Measurements from ENCODE around the gene ITPRIPL2. TPM values are rescaled to one million over a fixed set of nuclear protein-coding genes. Genes with fewer than 3 reads are reported as not detected.

The ITPRIPL2 gene
- total RNA-seq, 6 experiments from 2014 or later, result 36.3 to 56.9 (median 43.1) TPM

GRCh38 chr16:19110537-19111360, 3.0 kb upstream of the ITPRIPL2 start:
- Mint-ChIP-seq H3K9me3 (no peaks in the 10 kb centered on the region), H3K36me3 (ENCODE audit: low read depth) (no peaks in the 10 kb centered on the region), H3K4me3 (no peak overlapping the region), H3K27me3 (ENCODE audit: insufficient read depth) (no peaks in the 10 kb centered on the region), H3K27ac (no peak overlapping the region), H3K4me1 (ENCODE audit: low read depth) (peaks cover 31% of the 10 kb centered on the region)
- DNase-seq, result no peak
- no peak for TF ChIP-seq CTCF (IDR thresholded peaks at IDR 0.05)

GRCh38 chr16:19112099-19112407, 1.7 kb upstream of the ITPRIPL2 start:
- TF ChIP-seq CTCF (IDR thresholded peaks at IDR 0.05), result no peak
- DNase-seq, result no peak
- Mint-ChIP-seq H3K4me3 (peak overlapping the region; percentile 15; the same call in 1 of the 2 replicates), H3K36me3 (ENCODE audit: low read depth) (peaks cover 5% of the 10 kb centered on the region; the same call in 1 of the 2 replicates), H3K4me1 (ENCODE audit: low read depth) (peaks cover 43% of the 10 kb centered on the region), H3K27me3 (ENCODE audit: insufficient read depth) (no peaks in the 10 kb centered on the region), H3K9me3 (no peaks in the 10 kb centered on the region), H3K27ac (peak overlapping the region; percentile 29)

GRCh38 chr16:19114359-19115147, 789 bp downstream of the ITPRIPL2 start:
- Mint-ChIP-seq H3K9me3 (no peaks in the 10 kb centered on the region), H3K27me3 (ENCODE audit: insufficient read depth) (no peaks in the 10 kb centered on the region; the same call in 1 of the 2 replicates), H3K27ac (peak overlapping the region; percentile 97), H3K36me3 (ENCODE audit: low read depth) (peaks cover 5% of the 10 kb centered on the region; the same call in 1 of the 2 replicates), H3K4me3 (peak overlapping the region; percentile 90), H3K4me1 (ENCODE audit: low read depth) (peaks cover 48% of the 10 kb centered on the region)
- peak; percentile 57 for DNase-seq
- TF ChIP-seq CTCF (IDR thresholded peaks at IDR 0.05), result no peak; the same call in 1 of the 2 replicates

GRCh38 chr16:19115148-19116021, 1.6 kb downstream of the ITPRIPL2 start:
- DNase-seq, result no peak
- H3K9me3 Mint-ChIP-seq, result no peaks in the 10 kb centered on the region
- H3K27me3 Mint-ChIP-seq (ENCODE audit: insufficient read depth), result no peaks in the 10 kb centered on the region; the same call in 1 of the 2 replicates
- peaks cover 55% of the 10 kb centered on the region for H3K4me1 Mint-ChIP-seq (ENCODE audit: low read depth)
- H3K4me3 Mint-ChIP-seq, result peak overlapping the region; percentile 90
- peak overlapping the region; percentile 72 for H3K27ac Mint-ChIP-seq
- H3K36me3 Mint-ChIP-seq (ENCODE audit: low read depth), result peaks cover 5% of the 10 kb centered on the region; the same call in 1 of the 2 replicates
- peak; percentile 71 for TF ChIP-seq CTCF (IDR thresholded peaks at IDR 0.05)

All from HFFc6 (cell line).